GM19240 (cell line): Measurements from ENCODE around the gene NFATC3.

Experiments
- DNase-seq: peaks from one replicate; pipeline ENCODE4 v3.0.0; 2011; ENCODE audit warnings: low spot score; ENCODE audit not compliant: insufficient read length

NFATC3 gene

DNA sequence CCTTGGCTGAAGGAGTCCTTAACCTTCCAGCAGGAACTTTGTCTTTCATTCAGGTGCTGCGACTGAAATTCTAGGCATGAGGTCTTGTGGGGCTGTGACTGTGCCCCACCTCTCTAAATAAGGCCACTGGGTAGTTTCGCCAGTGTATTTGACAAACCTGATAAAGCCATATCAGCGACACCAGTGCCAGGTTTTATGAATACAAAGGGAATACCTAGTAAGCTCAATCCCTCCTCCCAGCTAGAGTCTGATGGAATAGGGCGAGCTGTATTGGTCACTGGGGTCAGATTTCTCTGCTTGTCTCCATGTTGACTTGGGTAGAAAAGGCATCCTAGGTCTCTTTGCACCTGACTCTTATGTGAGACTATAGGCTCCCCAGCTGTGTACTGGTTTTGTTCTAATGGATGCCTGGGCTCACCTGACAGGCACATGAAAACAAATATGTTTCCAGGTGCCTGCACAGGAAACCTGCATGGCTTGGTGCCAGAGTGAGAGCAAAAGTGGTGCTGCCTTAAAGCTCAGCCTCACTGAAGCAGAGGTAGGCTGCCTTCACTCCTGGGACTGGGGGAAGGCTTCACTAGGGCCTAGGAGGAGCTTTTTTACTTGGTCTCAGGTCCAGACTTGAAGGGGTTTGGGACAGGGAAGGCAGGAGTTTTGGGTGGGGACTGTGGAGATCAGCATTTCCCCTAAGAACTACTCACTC is 187.5 kb downstream of the NFATC3 start:
- DNase-seq = no peak

DNA sequence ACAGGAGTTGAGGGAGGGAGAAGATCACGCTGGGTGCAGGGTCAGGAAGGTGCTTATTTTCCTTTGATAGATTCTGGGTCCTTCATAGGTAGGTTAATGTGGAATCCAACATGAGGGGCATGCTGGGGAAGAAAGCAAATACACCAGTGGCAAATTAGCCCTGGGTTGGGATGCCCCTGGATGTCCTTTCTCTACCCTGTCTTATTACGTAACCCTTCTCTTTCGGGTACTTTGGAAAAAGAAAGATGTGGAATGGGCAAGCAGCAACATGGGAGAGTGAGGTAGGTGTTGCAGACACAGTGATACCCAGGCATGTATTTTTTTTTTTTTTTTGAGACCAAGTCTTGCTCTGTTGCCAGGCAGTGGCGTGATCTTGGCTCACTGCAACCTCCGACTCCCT is 188.3 kb downstream of the NFATC3 start:
- no peak for DNase-seq

DNA sequence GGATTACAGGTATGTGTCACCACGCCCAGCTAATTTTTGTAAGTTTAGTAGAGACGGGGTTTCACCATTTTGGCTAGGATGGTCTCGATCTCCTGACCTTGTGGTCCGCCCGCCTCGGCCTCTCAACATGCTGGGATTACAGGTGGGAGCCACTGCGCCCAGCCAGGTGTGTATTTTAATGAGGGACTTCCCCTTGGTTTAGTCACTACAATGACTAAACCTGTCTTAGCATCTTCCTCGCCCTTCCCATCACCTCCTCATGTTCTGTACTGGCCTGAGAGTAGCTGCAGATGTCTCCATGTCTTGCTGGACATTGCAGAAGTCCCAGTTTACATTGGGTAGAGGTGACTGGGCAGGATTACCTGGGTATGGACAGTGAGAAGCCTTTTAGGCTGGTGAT is 188.7 kb downstream of the NFATC3 start:
- DNase-seq = no peak

DNA sequence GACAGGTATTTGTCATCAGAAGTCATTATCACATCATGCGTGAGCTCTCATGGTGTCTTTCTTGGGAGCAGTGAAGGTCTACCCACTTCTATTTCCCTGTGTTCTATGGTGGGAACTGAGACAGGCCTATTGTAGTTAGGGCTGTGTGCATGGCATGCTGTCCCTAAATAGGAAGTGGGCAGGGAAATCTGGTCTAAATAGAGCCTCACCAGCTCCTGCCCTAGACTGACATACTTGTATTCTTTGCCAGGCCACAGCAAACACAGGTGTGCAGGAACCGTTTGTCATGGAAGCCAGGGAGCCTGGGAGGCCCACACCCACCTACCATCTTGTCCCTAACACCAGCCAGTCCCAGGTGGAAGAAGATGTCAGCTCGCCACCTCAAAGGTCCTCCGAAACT is 189.3 kb downstream of the NFATC3 start:
- no peak for DNase-seq

DNA sequence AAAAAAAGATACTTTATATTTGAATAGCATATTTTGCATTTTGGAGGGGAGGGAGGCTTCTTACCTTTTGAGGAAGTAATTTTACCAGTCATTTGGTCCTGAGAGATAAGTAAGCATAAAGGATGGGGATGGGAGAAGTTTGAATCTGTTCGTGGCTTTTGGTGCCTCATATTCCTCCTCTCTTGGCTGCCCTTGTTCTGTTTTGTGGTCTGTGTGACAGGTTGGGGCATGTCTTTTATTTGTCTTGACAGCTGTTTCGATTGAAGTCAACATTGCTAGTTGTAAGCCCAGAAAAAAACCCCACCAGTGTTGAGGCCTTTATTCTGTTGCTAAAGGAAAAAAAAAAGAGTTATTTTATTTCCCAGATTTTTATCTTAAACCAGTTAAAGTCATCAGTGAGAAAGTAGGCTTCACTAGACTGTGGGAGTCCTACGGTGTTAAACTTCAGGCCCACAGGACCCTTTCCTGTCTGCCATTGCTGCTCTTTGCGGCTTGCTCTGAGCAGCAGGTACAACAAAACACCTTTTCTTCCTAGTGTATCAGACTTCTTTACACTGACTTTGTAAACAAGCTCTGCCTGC is 190.5 kb downstream of the NFATC3 start:
- DNase-seq = peak; percentile 61

DNA sequence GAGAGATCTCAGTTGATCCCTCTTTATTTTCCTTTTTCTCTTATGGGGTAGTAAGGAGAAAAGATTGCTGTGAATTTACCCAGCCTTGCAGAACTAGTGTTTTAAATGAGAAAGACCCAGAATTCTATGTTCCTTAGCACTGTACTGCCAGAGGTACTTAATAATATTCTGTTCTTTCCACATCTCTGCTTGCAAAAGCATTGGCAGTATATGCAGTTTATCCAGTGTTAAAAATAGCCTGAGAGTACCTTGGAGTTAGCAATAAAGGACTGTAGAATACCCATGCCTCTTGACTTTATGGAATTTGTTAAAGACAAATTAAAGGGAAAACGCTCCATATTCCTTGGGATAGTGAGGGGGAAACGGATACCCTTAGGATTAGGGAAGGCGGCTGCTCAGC is 191.1 kb downstream of the NFATC3 start:
- DNase-seq = no peak
